Measurements from ENCODE around the gene SPEF2.

Gene SPEF2

GRCh38 chr5:35626553-35626952 lies 8.9 kb downstream of the SPEF2 start:
- DNase-seq (ENCODE audit: low read depth), result no peak
- no peak overlapping the region for H3K4me3 ChIP-seq (replicated peaks; ENCODE audit: low read depth, low read length)
- no peak for TF ChIP-seq CTCF (IDR thresholded peaks at IDR 0.05; ENCODE audit: low read length, missing control alignments)

- H3K4me3 ChIP-seq (replicated peaks; ENCODE audit: low read depth, low read length), result no peak overlapping the region
Measured at GRCh38 chr5:35634326-35634725, 16.7 kb downstream of the SPEF2 start.

GRCh38 chr5:35640623-35641022 lies 23.0 kb downstream of the SPEF2 start:
- TF ChIP-seq CTCF (IDR thresholded peaks at IDR 0.05; ENCODE audit: low read length, missing control alignments), result no peak
- no peak overlapping the region for H3K4me3 ChIP-seq (replicated peaks; ENCODE audit: low read depth, low read length)
- DNase-seq (ENCODE audit: low read depth), result peak; percentile 9

More at GRCh38 chr5:35634326-35634725, 16.7 kb downstream of the SPEF2 start:
- TF ChIP-seq CTCF (IDR thresholded peaks at IDR 0.05; ENCODE audit: low read length, missing control alignments), result no peak
- no peak for DNase-seq (ENCODE audit: low read depth)

- DNase-seq (ENCODE audit: low read depth), result no peak
- TF ChIP-seq CTCF (IDR thresholded peaks at IDR 0.05; ENCODE audit: low read length, missing control alignments), result no peak
- no peak overlapping the region for H3K4me3 ChIP-seq (replicated peaks; ENCODE audit: low read depth, low read length)
Measured at GRCh38 chr5:35644543-35644942, 26.9 kb downstream of the SPEF2 start.

- DNase-seq (ENCODE audit: low read depth), result no peak
- no peak overlapping the region for H3K4me3 ChIP-seq (replicated peaks; ENCODE audit: low read depth, low read length)
- no peak for TF ChIP-seq CTCF (IDR thresholded peaks at IDR 0.05; ENCODE audit: low read length, missing control alignments)
Measured at GRCh38 chr5:35647128-35647527, 29.5 kb downstream of the SPEF2 start.

GRCh38 chr5:35647712-35648111 lies 30.0 kb downstream of the SPEF2 start:
- no peak overlapping the region for H3K4me3 ChIP-seq (replicated peaks; ENCODE audit: low read depth, low read length)
- DNase-seq (ENCODE audit: low read depth), result no peak
- no peak for TF ChIP-seq CTCF (IDR thresholded peaks at IDR 0.05; ENCODE audit: low read length, missing control alignments)

- no peak overlapping the region for H3K4me3 ChIP-seq (replicated peaks; ENCODE audit: low read depth, low read length)
- peak; percentile 52 for TF ChIP-seq CTCF (IDR thresholded peaks at IDR 0.05; ENCODE audit: low read length, missing control alignments)
- DNase-seq (ENCODE audit: low read depth), result peak; percentile 38
Measured at GRCh38 chr5:35651002-35651756, 33.5 kb downstream of the SPEF2 start.
